PC-9 (cell line): Measurements from ENCODE around the gene LMBRD1. TPM values are rescaled to one million over a fixed set of nuclear protein-coding genes. Genes with fewer than 3 reads are reported as not detected.

Experiments used
- BruUV-seq: library from RNA; stranded (reverse); fragments of 400-500 nt; replicated peaks from 2 replicates; lab custom pipeline; 2021; lab: Mats Ljungman, UMichigan
- CTCF ChIA-PET: fragments of 300-600 bp; sonication (Branson Sonifier 250); formaldehyde crosslinking; loops from one replicate; lab custom pipeline; 2022; ENCODE audit warnings: antibody characterized with exemption; lab: Charles Lee
- POLR2A ChIA-PET: fragments of 300-600 bp; sonication (Branson Sonifier 250); formaldehyde crosslinking; loops from one replicate; lab custom pipeline; 2022; ENCODE audit warnings: antibody characterized with exemption; ENCODE audit not compliant: unreplicated experiment; lab: Charles Lee
- DNase-seq, 2 experiments: peaks; one replicate each; pipeline versions ENCODE4 v3.0.0 to v3.0.0-alpha.2; 2015 to 2022; ENCODE audit warnings: mixed read lengths in 1 of 2
- H2AFZ ChIP-seq: fragments of 200-600 bp; sonication (generic); 2 replicates; pipeline ENCODE4 v1.8.1; 2017; ENCODE audit warnings: antibody characterized with exemption
- H3F3A ChIP-seq: fragments of 200-600 bp; sonication (generic); 2 replicates; pipeline ENCODE4 v1.8.1; 2017; ENCODE audit warnings: antibody characterized with exemption, mild to moderate bottlenecking, low read depth; ENCODE audit not compliant: insufficient read depth
- H3K27ac ChIP-seq: fragments of 200-600 bp; sonication (generic); 2 replicates; pipeline ENCODE4 v1.6.1; 2016; ENCODE audit warnings: mixed run types
- H3K27me3 ChIP-seq: fragments of 200-600 bp; sonication (generic); 2 replicates; pipeline ENCODE4 v1.6.1; 2016; ENCODE audit warnings: low read depth, mixed run types; ENCODE audit not compliant: insufficient read depth
- H3K36me3 ChIP-seq: fragments of 200-600 bp; sonication (generic); 2 replicates; pipeline ENCODE4 v1.6.1; 2016; ENCODE audit warnings: low read depth, mixed run types
- H3K4me1 ChIP-seq: fragments of 200-600 bp; sonication (generic); replicated peaks from 2 replicates; pipeline ENCODE4 v1.6.1; 2016; ENCODE audit warnings: mixed run types; ENCODE audit not compliant: insufficient read depth
- H3K4me2 ChIP-seq: fragments of 200-600 bp; sonication (generic); 2 replicates; pipeline ENCODE4 v1.6.1; 2017; ENCODE audit warnings: mixed run types
- H3K4me3 ChIP-seq: fragments of 200-600 bp; sonication (generic); 2 replicates; pipeline ENCODE4 v1.6.1; 2016; ENCODE audit warnings: mixed run types
- H3K79me2 ChIP-seq: fragments of 200-600 bp; sonication (generic); 2 replicates; pipeline ENCODE4 v1.6.1; 2017; ENCODE audit warnings: low read depth, mixed run types
- H3K9me2 ChIP-seq: fragments of 200-600 bp; sonication (generic); 2 replicates; pipeline ENCODE4 v1.8.1; 2017; ENCODE audit warnings: mild to moderate bottlenecking; ENCODE audit not compliant: insufficient read depth
- H3K9me3 ChIP-seq: fragments of 200-600 bp; sonication (generic); 2 replicates; pipeline ENCODE4 v1.8.1; 2016; ENCODE audit warnings: low read depth; ENCODE audit not compliant: insufficient read depth
- H4K20me1 ChIP-seq: fragments of 200-600 bp; sonication (generic); 2 replicates; pipeline ENCODE4 v1.8.1; 2017; ENCODE audit not compliant: insufficient read depth
- CTCF ChIP-seq: fragments of 200-600 bp; sonication (generic); conservative IDR thresholded peaks from 2 replicates; pipeline ENCODE4 v1.6.1; 2017; ENCODE audit warnings: mixed run types, antibody characterized with exemption, mild to moderate bottlenecking, moderate library complexity
- EZH2 ChIP-seq: fragments of 200-600 bp; sonication (generic); IDR thresholded peaks from 2 replicates; pipeline ENCODE4 v1.8.0; 2017; ENCODE audit warnings: antibody characterized with exemption, low read depth
- intact Hi-C: fragments of 100-400 bp; cut with micrococcal nuclease; formaldehyde crosslinking; loops from one replicate; pipeline ENCODE4 v1.10.0; 2022; ENCODE audit not compliant: unreplicated experiment
- total RNA-seq: library from RNA; stranded (reverse); gene quantifications from 2 replicates; pipeline ENCODE4 v1.2.3, GENCODE V29; 2021

LMBRD1 gene
- total RNA-seq, 1 experiment from 2014 or later = 24.6 TPM

GRCh38 chr6:69796073-69796641 lies 653 bp downstream of the LMBRD1 start:
- peaks cover 9% of the 10 kb centered on the region; the same call in 1 of the 2 replicates for H3K4me1 ChIP-seq
- DNase-seq = peak; percentile 56 to 82
- H3K9me3 ChIP-seq = no peaks in the 10 kb centered on the region
- CTCF ChIA-PET = interaction anchor here (0.5 to 0.7 kb wide), 5 partner anchors 18 to 154 kb away, joined by 5 to 14 read pairs (median 9); no protein-coding TSS in a partner anchor
- no peaks in the 10 kb centered on the region for H3K9me2 ChIP-seq
- H3K4me2 ChIP-seq = peak overlapping the region; percentile 73
- no peaks in the 10 kb centered on the region for H3K27me3 ChIP-seq
- H3K36me3 ChIP-seq = no peaks in the 10 kb centered on the region
- peaks cover 25% of the 10 kb centered on the region; the same call in 1 of the 2 replicates for H3K79me2 ChIP-seq
- intact Hi-C loops = no loop called here
- H2AFZ ChIP-seq = peak overlapping the region; percentile 86
- no peaks in the 10 kb centered on the region for H4K20me1 ChIP-seq
- H3K27ac ChIP-seq = peak overlapping the region; percentile 62
- no peaks in the 10 kb centered on the region; the same call in 1 of the 2 replicates for H3F3A ChIP-seq
- POLR2A ChIA-PET = interaction anchor here (0.7 kb wide), 5 partner anchors 25 to 1029 kb away, joined by 3 to 9 read pairs (median 4); partner anchors contain the start of gene COL19A1
- BruUV-seq = TSS peak; percentile 91
- TF ChIP-seq CTCF = no peak
- H3K4me3 ChIP-seq = peak overlapping the region; percentile 70

GRCh38 chr6:69795469-69796072 lies 1.2 kb downstream of the LMBRD1 start:
- H2AFZ ChIP-seq = peak overlapping the region; percentile 86
- intact Hi-C loops = no loop called here
- H3K4me1 ChIP-seq = peaks cover 9% of the 10 kb centered on the region; the same call in 1 of the 2 replicates
- no peaks in the 10 kb centered on the region; the same call in 1 of the 2 replicates for H3F3A ChIP-seq
- H3K27ac ChIP-seq = peak overlapping the region; percentile 62
- no peak for TF ChIP-seq EZH2
- TF ChIP-seq CTCF = no peak
- no peak for DNase-seq
- CTCF ChIA-PET = no interaction called here
- no peaks in the 10 kb centered on the region for H4K20me1 ChIP-seq
- no peaks in the 10 kb centered on the region for H3K9me2 ChIP-seq
- no peaks in the 10 kb centered on the region for H3K27me3 ChIP-seq
- POLR2A ChIA-PET = interaction anchor here (0.7 kb wide), 4 partner anchors 25 to 874 kb away, joined by 3 to 9 read pairs (median 4); partner anchors contain the start of gene COL19A1
- no peaks in the 10 kb centered on the region for H3K9me3 ChIP-seq
- H3K36me3 ChIP-seq = no peaks in the 10 kb centered on the region
- BruUV-seq = no TSS peak
- peak overlapping the region; percentile 70 for H3K4me3 ChIP-seq
- peak overlapping the region; percentile 73 for H3K4me2 ChIP-seq
- peaks cover 25% of the 10 kb centered on the region; the same call in 1 of the 2 replicates for H3K79me2 ChIP-seq

- CTCF ChIA-PET = no interaction called here
Observed at GRCh38 chr6:69792292-69792691, 4.5 kb downstream of the LMBRD1 start.

More at GRCh38 chr6:69792292-69792691, 4.5 kb downstream of the LMBRD1 start:
- POLR2A ChIA-PET = no interaction called here
- TF ChIP-seq EZH2 (no peak), CTCF (no peak)
- Histone ChIP-seq H3K4me2 (no peak overlapping the region), H3K4me1 (peaks cover 3% of the 10 kb centered on the region; the same call in 1 of the 2 replicates), H3K4me3 (no peak overlapping the region), H2AFZ (no peak overlapping the region), H3K9me3 (no peaks in the 10 kb centered on the region), H4K20me1 (no peaks in the 10 kb centered on the region), H3K36me3 (0 out of 2 replicates have a peak, but pooled peaks cover 3% of the 10 kb centered on the region), H3K27ac (no peak overlapping the region), H3K9me2 (no peaks in the 10 kb centered on the region), H3F3A (no peaks in the 10 kb centered on the region; the same call in 1 of the 2 replicates), H3K79me2 (peaks cover 25% of the 10 kb centered on the region; the same call in 1 of the 2 replicates), H3K27me3 (no peaks in the 10 kb centered on the region)
- DNase-seq = no peak
- BruUV-seq = no TSS peak
- intact Hi-C loops = no loop called here
